HG03442 (cell line): ENCODE data around the gene MAPK13.
"Not testable (repeated sequence)": the region's sequence is repeated elsewhere in the genome, so short reads cannot be mapped to it uniquely, and the experiment has no call there.

Experiments used
- ATAC-seq: cut with Tn5 transposase; IDR thresholded peaks from one replicate; pipeline ENCODE4 v1.9.1; 2021; ENCODE audit warnings: mild to moderate bottlenecking, moderate library complexity; ENCODE audit not compliant: unreplicated experiment

Gene MAPK13

GRCh38 chr6:36126553-36127458, 3.5 kb upstream of the MAPK13 start:
- no peak for ATAC-seq

GRCh38 chr6:36127462-36128016, 2.8 kb upstream of the MAPK13 start:
- no peak for ATAC-seq

GRCh38 chr6:36128073-36128472, 2.2 kb upstream of the MAPK13 start:
- no peak for ATAC-seq

GRCh38 chr6:36128793-36129192, 1.5 kb upstream of the MAPK13 start:
- ATAC-seq = no peak

GRCh38 chr6:36129334-36129733, 979 bp upstream of the MAPK13 start:
- not testable (repeated sequence) for ATAC-seq

GRCh38 chr6:36130667-36131510, 576 bp downstream of the MAPK13 start:
- no peak for ATAC-seq

GRCh38 chr6:36131511-36132245, 1.4 kb downstream of the MAPK13 start:
- ATAC-seq = peak; percentile 81

GRCh38 chr6:36132246-36132895, 2.1 kb downstream of the MAPK13 start:
- ATAC-seq = no peak

- ATAC-seq = no peak
Observed at GRCh38 chr6:36133148-36133547, 2.8 kb downstream of the MAPK13 start.

GRCh38 chr6:36133912-36134311, 3.6 kb downstream of the MAPK13 start:
- no peak for ATAC-seq

- ATAC-seq = no peak
Observed at GRCh38 chr6:36135053-36135731, 4.9 kb downstream of the MAPK13 start.

GRCh38 chr6:36136034-36136433, 5.7 kb downstream of the MAPK13 start:
- ATAC-seq = no peak

GRCh38 chr6:36136551-36136950, 6.2 kb downstream of the MAPK13 start:
- ATAC-seq = no peak

- ATAC-seq = no peak
Observed at GRCh38 chr6:36138667-36139066, 8.4 kb downstream of the MAPK13 start.

GRCh38 chr6:36139431-36139830, 9.1 kb downstream of the MAPK13 start:
- ATAC-seq = no peak

- ATAC-seq = no peak
Observed at GRCh38 chr6:36139991-36140710, 9.8 kb downstream of the MAPK13 start.

- ATAC-seq = no peak
Observed at GRCh38 chr6:36141091-36141490, 10.8 kb downstream of the MAPK13 start.

- ATAC-seq = no peak
Observed at GRCh38 chr6:36141961-36142360, 11.6 kb downstream of the MAPK13 start.
